H9 (cell line): ENCODE data around the gene TSPO2. TPM values are rescaled to one million over a fixed set of nuclear protein-coding genes. Genes with fewer than 3 reads are reported as not detected.
A peak's percentile ranks its signal among the peaks of the same experiment; 100 is the strongest.

Source experiments
- DNase-seq: peaks from one replicate; pipeline ENCODE4 v3.0.0-alpha.2; 2017
- H2AFZ ChIP-seq: one replicate; pipeline ENCODE4 v1.6.1; 2013; ENCODE audit warnings: mild to moderate bottlenecking, low read length, control low read depth, moderate library complexity
- H2AK5ac ChIP-seq: 2 replicates; pipeline ENCODE4 v1.6.1; 2013; ENCODE audit warnings: low read length, control low read depth, mixed read lengths; ENCODE audit not compliant: insufficient read length
- H2BK120ac ChIP-seq: one replicate; pipeline ENCODE4 v1.6.1; 2013; ENCODE audit warnings: low read depth, mild to moderate bottlenecking, low read length, control low read depth, inconsistent platforms; ENCODE audit not compliant: poor library complexity, severe bottlenecking
- H2BK12ac ChIP-seq: 2 replicates; pipeline ENCODE4 v1.6.1; 2013; ENCODE audit warnings: low read length, control low read depth, mixed read lengths, low read depth; ENCODE audit not compliant: insufficient read length
- H2BK15ac ChIP-seq: 2 replicates; pipeline ENCODE4 v1.6.1; 2013; ENCODE audit warnings: low read depth, low read length, control low read depth
- H2BK20ac ChIP-seq: one replicate; pipeline ENCODE4 v1.6.1; 2013; ENCODE audit warnings: low read depth, mild to moderate bottlenecking, low read length, control low read depth, inconsistent platforms; ENCODE audit not compliant: poor library complexity, severe bottlenecking
- H2BK5ac ChIP-seq: 2 replicates; pipeline ENCODE4 v1.6.1; 2013; ENCODE audit warnings: low read length, control low read depth, mixed read lengths; ENCODE audit not compliant: insufficient read length
- H3K14ac ChIP-seq: 2 replicates; pipeline ENCODE4 v1.6.1; 2013; ENCODE audit warnings: low read length, control low read depth; ENCODE audit not compliant: insufficient read depth
- H3K18ac ChIP-seq: 2 replicates; pipeline ENCODE4 v1.6.1; 2013; ENCODE audit warnings: low read depth, mild to moderate bottlenecking, mixed read lengths, low read length, control low read depth; ENCODE audit not compliant: insufficient read length
- H3K23ac ChIP-seq: 2 replicates; pipeline ENCODE4 v1.6.1; 2013; ENCODE audit warnings: low read length, control low read depth, mixed read lengths, low read depth; ENCODE audit not compliant: insufficient read length
- H3K23me2 ChIP-seq: 2 replicates; pipeline ENCODE4 v1.6.1; 2013; ENCODE audit warnings: low read depth, mild to moderate bottlenecking, mixed read lengths, low read length, control low read depth; ENCODE audit not compliant: insufficient read length, poor library complexity, severe bottlenecking
- H3K27ac ChIP-seq: 2 replicates; pipeline ENCODE4 v1.5.1; 2013; ENCODE audit warnings: low read length, control low read depth, mixed read lengths, low read depth; ENCODE audit not compliant: insufficient read length
- H3K27me3 ChIP-seq: 2 replicates; pipeline ENCODE4 v1.6.1; 2013; ENCODE audit warnings: low read length, control low read depth, inconsistent platforms; ENCODE audit not compliant: insufficient read depth
- H3K4ac ChIP-seq: 2 replicates; pipeline ENCODE4 v1.6.1; 2013; ENCODE audit warnings: low read depth, mild to moderate bottlenecking, control low read depth, inconsistent platforms, low read length, moderate library complexity
- H3K4me1 ChIP-seq: 2 replicates; pipeline ENCODE4 v1.6.1; 2013; ENCODE audit warnings: low read length, control low read depth, inconsistent platforms; ENCODE audit not compliant: insufficient read depth
- H3K4me2 ChIP-seq: 2 replicates; pipeline ENCODE4 v1.6.1; 2013; ENCODE audit warnings: low read length, control low read depth, mixed read lengths; ENCODE audit not compliant: insufficient read length, insufficient read depth
- H3K56ac ChIP-seq: 2 replicates; pipeline ENCODE4 v1.6.1; 2013; ENCODE audit warnings: low read depth, mild to moderate bottlenecking, mixed read lengths, low read length, control low read depth; ENCODE audit not compliant: insufficient read length
- H3K79me1 ChIP-seq: 2 replicates; pipeline ENCODE4 v1.6.1; 2013; ENCODE audit warnings: low read depth, mild to moderate bottlenecking, moderate library complexity, low read length, control low read depth, inconsistent platforms; ENCODE audit not compliant: insufficient read depth, poor library complexity, severe bottlenecking
- H3K79me2 ChIP-seq: 2 replicates; pipeline ENCODE4 v1.6.1; 2013; ENCODE audit warnings: low read length, control low read depth, inconsistent platforms; ENCODE audit not compliant: insufficient read depth
- H3K9ac ChIP-seq: 2 replicates; pipeline ENCODE4 v1.6.1; 2013; ENCODE audit warnings: low read length, control low read depth, mixed read lengths; ENCODE audit not compliant: insufficient read length; ENCODE audit errors: extremely low read depth
- H3K9me3 ChIP-seq: one replicate; pipeline ENCODE4 v1.6.1; 2013; ENCODE audit warnings: low read depth, low read length, inconsistent platforms; ENCODE audit not compliant: control insufficient read depth
- H3T11ph ChIP-seq: one replicate; pipeline ENCODE4 v1.6.1; 2013; ENCODE audit warnings: mild to moderate bottlenecking, low read length, control low read depth, inconsistent platforms
- H4K20me1 ChIP-seq: one replicate; pipeline ENCODE4 v1.6.1; 2013; ENCODE audit not compliant: control insufficient read depth, insufficient read length, insufficient read depth
- H4K5ac ChIP-seq: 2 replicates; pipeline ENCODE4 v1.6.1; 2013; ENCODE audit warnings: low read depth, mild to moderate bottlenecking, mixed read lengths, low read length, control low read depth; ENCODE audit not compliant: insufficient read length
- H4K8ac ChIP-seq: replicated peaks from 2 replicates; pipeline ENCODE4 v1.6.1; 2013; ENCODE audit warnings: low read length, control low read depth, mixed read lengths, low read depth; ENCODE audit not compliant: insufficient read length
- H4K91ac ChIP-seq: 2 replicates; pipeline ENCODE4 v1.6.1; 2013; ENCODE audit warnings: low read depth, mild to moderate bottlenecking, moderate library complexity, mixed read lengths, low read length, control low read depth; ENCODE audit not compliant: insufficient read length
- H3K27ac Mint-ChIP-seq, 3 experiments: 2 replicates in 2 of 3; 3 replicates in 1 of 3; pipeline ENCODE4 v1.8.0; 2020 to 2021; ENCODE audit warnings: mixed read lengths in 3 of 3, mild to moderate bottlenecking in 1 of 3, moderate library complexity in 1 of 3
- H3K27me3 Mint-ChIP-seq: 2 replicates; pipeline ENCODE4 v1.8.0; 2021; ENCODE audit warnings: low read depth, mild to moderate bottlenecking, moderate library complexity, mixed read lengths
- H3K36me3 Mint-ChIP-seq, 3 experiments: 2 replicates in 2 of 3; 3 replicates in 1 of 3; pipeline ENCODE4 v1.8.0; 2020 to 2021; ENCODE audit warnings: low read depth in 3 of 3, mixed read lengths in 3 of 3; ENCODE audit not compliant: insufficient read depth in 1 of 3
- H3K4me1 Mint-ChIP-seq, 2 experiments: 2 replicates each; pipeline ENCODE4 v1.8.0; 2020; ENCODE audit warnings: mixed read lengths in 2 of 2
- H3K4me3 Mint-ChIP-seq, 2 experiments: 2 replicates in 1 of 2; 3 replicates in 1 of 2; pipeline ENCODE4 v1.8.0; 2020 to 2021; ENCODE audit warnings: mild to moderate bottlenecking in 2 of 2, mixed read lengths in 2 of 2, moderate library complexity in 1 of 2
- H3K9me3 Mint-ChIP-seq, 2 experiments: 2 replicates in 1 of 2; 3 replicates in 1 of 2; pipeline ENCODE4 v1.8.0; 2020; ENCODE audit warnings: mild to moderate bottlenecking in 2 of 2, mixed read lengths in 2 of 2, moderate library complexity in 1 of 2
- CTCF ChIP-seq: fragments of 200-600 bp; sonication (generic); conservative IDR thresholded peaks from 3 replicates; pipeline ENCODE4 v1.8.0; 2021; ENCODE audit warnings: antibody characterized with exemption, mild to moderate bottlenecking
- WGBS: extraction: QIAGEN DNeasy Blood & Tissue Kit; methylation state at CpG from one replicate; pipeline ENCODE4 v1.1.7; 2013; ENCODE audit warnings: missing lambda C conversion rate, low lambda C conversion rate, mixed read lengths; ENCODE audit not compliant: insufficient read length; ENCODE audit errors: extremely low coverage; 5-methylcytosine and 5-hydroxymethylcytosine counted together
- total RNA-seq: library from RNA; stranded (reverse); gene quantifications from 2 replicates; pipeline ENCODE4 v1.2.1, GENCODE V29; 2021

TSPO2 gene
- total RNA-seq, 1 experiment from 2014 or later = not detected

DNA sequence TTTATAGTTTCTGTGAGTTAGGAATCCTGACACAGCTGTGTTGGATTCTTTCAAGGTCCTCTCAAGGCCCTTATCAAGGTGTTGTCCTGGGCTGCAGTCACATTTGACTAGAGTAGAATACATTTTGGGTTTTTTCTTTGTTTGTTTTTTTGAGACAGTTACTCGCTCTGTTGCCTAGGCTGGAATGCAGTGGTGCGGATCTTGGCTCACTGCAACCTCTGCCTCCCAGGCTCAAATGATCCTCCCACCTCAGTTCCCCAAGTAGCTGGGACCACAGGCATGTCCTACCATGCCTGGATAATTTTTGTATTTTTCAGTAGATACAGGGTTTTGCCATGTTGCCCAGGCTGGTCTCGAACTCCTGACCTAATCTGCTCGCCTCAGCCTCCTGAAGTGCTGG is 46.2 kb downstream of the TSPO2 start:
- Histone ChIP-seq H3K9me3 (no peaks in the 10 kb centered on the region), H3K18ac (no peak overlapping the region), H3K14ac (no peak overlapping the region), H2BK120ac (no peak overlapping the region), H2BK15ac (no peak overlapping the region), H3K27me3 (no peaks in the 10 kb centered on the region), H3T11ph (no peak overlapping the region), H2BK5ac (no peak overlapping the region), H3K23me2 (no peaks in the 10 kb centered on the region), H2AFZ (no peak overlapping the region), H3K4me2 (no peak overlapping the region), H3K79me1 (peaks cover 2% of the 10 kb centered on the region), H3K79me2 (no peaks in the 10 kb centered on the region), H3K9ac (no peak overlapping the region), H4K5ac (no peak overlapping the region), H3K4me1 (no peaks in the 10 kb centered on the region), H3K27ac (no peak overlapping the region), H4K91ac (no peak overlapping the region), H2BK20ac (no peak overlapping the region), H2AK5ac (no peak overlapping the region), H2BK12ac (no peak overlapping the region), H3K23ac (no peak overlapping the region), H3K56ac (no peak overlapping the region), H4K8ac (no peak overlapping the region), H3K4ac (no peak overlapping the region), H4K20me1 (no peaks in the 10 kb centered on the region)
- Mint-ChIP-seq H3K4me1 (peaks cover 2 to 8% of the 10 kb centered on the region in 2 experiments; a peak in 2 of 4 replicates), H3K36me3 (peaks cover 38 to 86% (median 83%) of the 10 kb centered on the region in 3 experiments; a peak in 6 of 7 replicates), H3K27me3 (no peaks in the 10 kb centered on the region), H3K4me3 (no peak overlapping the region), H3K9me3 (no peaks in the 10 kb centered on the region), H3K27ac (peak overlapping the region in 2 of 3 experiments; percentile 68 to 70; a peak in 3 of 7 replicates)
- no CpG with 5 or more reads among the region's 4 CpGs for WGBS
- no peak for TF ChIP-seq CTCF
- no peak for DNase-seq
